ENCODE measurements around the gene HIVEP2.

DNA sequence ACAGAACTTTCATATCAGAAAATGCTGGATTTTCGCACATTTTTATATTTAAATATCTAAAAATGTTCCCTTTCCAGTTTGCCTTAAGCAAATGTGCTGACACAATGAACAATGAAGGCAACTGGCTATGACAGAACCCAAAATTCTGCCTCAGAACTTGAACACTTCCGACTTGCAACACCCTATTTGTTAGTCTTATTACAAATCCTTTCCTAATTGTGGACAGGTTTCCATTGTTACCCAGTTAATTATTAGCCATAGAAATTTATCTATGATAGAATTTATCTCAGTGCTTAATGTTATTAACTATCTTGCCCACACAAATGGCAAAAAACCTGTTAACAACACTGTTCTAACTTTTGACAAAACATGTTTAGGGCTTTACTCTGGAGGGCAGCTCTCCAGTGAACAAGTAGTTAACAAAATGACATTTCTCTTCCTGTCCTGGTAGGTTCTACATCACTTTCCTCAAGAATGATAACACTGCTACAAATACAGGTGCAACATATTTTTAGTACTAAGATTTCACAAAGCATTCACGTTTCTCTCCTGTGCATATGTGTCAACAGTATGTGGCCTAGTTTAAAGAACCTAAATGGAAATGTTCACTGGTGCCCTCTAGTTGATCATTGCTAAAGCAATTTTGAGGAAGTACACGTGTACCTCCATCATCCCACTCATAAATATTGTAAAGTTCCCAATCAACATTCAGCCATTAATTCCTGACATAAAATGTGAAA, 58.4 kb downstream of the HIVEP2 start:
- TF ChIP-seq, protein P1, sequence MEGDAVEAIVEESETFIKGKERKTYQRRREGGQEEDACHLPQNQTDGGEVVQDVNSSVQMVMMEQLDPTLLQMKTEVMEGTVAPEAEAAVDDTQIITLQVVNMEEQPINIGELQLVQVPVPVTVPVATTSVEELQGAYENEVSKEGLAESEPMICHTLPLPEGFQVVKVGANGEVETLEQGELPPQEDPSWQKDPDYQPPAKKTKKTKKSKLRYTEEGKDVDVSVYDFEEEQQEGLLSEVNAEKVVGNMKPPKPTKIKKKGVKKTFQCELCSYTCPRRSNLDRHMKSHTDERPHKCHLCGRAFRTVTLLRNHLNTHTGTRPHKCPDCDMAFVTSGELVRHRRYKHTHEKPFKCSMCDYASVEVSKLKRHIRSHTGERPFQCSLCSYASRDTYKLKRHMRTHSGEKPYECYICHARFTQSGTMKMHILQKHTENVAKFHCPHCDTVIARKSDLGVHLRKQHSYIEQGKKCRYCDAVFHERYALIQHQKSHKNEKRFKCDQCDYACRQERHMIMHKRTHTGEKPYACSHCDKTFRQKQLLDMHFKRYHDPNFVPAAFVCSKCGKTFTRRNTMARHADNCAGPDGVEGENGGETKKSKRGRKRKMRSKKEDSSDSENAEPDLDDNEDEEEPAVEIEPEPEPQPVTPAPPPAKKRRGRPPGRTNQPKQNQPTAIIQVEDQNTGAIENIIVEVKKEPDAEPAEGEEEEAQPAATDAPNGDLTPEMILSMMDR (IDR thresholded peaks at IDR 0.05), result peak; percentile 51
- no peak for TF ChIP-seq EZH2 (IDR thresholded peaks at IDR 0.05; ENCODE audit: borderline replicate concordance, insufficient read depth, low read depth, low read length, poor library complexity, severe bottlenecking)
